ENCODE measurements around the gene ATP9B. TPM values are rescaled to one million over a fixed set of nuclear protein-coding genes. Genes with fewer than 3 reads are reported as not detected.

The ATP9B gene
- total RNA-seq, 1 donor, result 29.3 TPM

GRCh38 chr18:79030680-79031079, 38.5 kb upstream of the ATP9B start:
- TF ChIP-seq CTCF (IDR thresholded peaks at IDR 0.05; ENCODE audit: extremely low read depth, low read depth, low read length), result no peak
- Histone ChIP-seq H3K79me2 (ENCODE audit: insufficient read depth, low read length) (no peaks in the 10 kb centered on the region), H4K20me1 (ENCODE audit: insufficient read depth, low read length) (no peaks in the 10 kb centered on the region), H3K27ac (ENCODE audit: low read depth, low read length) (no peak overlapping the region), H3K9me3 (ENCODE audit: low read depth, low read length) (no peaks in the 10 kb centered on the region), H3K36me3 (ENCODE audit: insufficient read depth, low read length) (no peaks in the 10 kb centered on the region), H3K4me1 (ENCODE audit: insufficient read depth, low read length) (no peaks in the 10 kb centered on the region), H2AFZ (ENCODE audit: low read length) (no peak overlapping the region), H3K4me2 (ENCODE audit: insufficient read depth, low read length) (no peak overlapping the region), H3K27me3 (ENCODE audit: insufficient read depth, low read length) (no peaks in the 10 kb centered on the region), H3K4me3 (ENCODE audit: insufficient read depth, low read length) (no peak overlapping the region)
- DNase-seq (ENCODE audit: insufficient read length, low spot score, missing footprints), result no peak

GRCh38 chr18:79042276-79042675, 26.9 kb upstream of the ATP9B start:
- Histone ChIP-seq H3K27ac (ENCODE audit: low read depth, low read length) (no peak overlapping the region), H4K20me1 (ENCODE audit: insufficient read depth, low read length) (no peaks in the 10 kb centered on the region), H3K4me1 (ENCODE audit: insufficient read depth, low read length) (no peaks in the 10 kb centered on the region), H3K79me2 (ENCODE audit: insufficient read depth, low read length) (no peaks in the 10 kb centered on the region), H2AFZ (ENCODE audit: low read length) (no peak overlapping the region), H3K27me3 (ENCODE audit: insufficient read depth, low read length) (no peaks in the 10 kb centered on the region), H3K4me2 (ENCODE audit: insufficient read depth, low read length) (no peak overlapping the region), H3K36me3 (ENCODE audit: insufficient read depth, low read length) (no peaks in the 10 kb centered on the region), H3K9me3 (ENCODE audit: low read depth, low read length) (no peaks in the 10 kb centered on the region), H3K4me3 (ENCODE audit: insufficient read depth, low read length) (no peak overlapping the region)
- no peak for DNase-seq (ENCODE audit: insufficient read length, low spot score, missing footprints)
- no peak for TF ChIP-seq CTCF (IDR thresholded peaks at IDR 0.05; ENCODE audit: extremely low read depth, low read depth, low read length)

DNA sequence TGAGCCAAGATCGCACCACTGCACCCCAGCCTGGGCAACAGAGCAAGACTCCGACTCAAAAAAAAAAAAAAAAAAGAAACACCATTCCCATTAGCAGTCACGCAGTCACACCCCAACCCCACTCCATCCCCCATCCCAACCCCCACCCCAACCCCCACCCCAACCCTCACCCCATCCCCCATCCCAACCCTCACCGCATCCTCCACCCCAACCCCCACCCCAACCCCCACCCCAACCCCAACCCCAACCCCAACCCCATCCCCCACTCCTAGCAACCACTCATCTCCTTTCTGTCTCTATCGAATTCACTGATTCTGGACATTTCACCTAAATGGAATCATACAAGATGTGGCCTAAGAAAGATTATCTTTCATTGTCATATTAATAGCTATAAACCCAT, 25.9 kb upstream of the ATP9B start:
- Histone ChIP-seq H3K27ac (ENCODE audit: low read depth, low read length) (no peak overlapping the region), H3K27me3 (ENCODE audit: insufficient read depth, low read length) (no peaks in the 10 kb centered on the region), H3K4me1 (ENCODE audit: insufficient read depth, low read length) (no peaks in the 10 kb centered on the region), H3K9me3 (ENCODE audit: low read depth, low read length) (no peaks in the 10 kb centered on the region), H3K4me2 (ENCODE audit: insufficient read depth, low read length) (no peak overlapping the region), H3K79me2 (ENCODE audit: insufficient read depth, low read length) (no peaks in the 10 kb centered on the region), H2AFZ (ENCODE audit: low read length) (no peak overlapping the region), H3K36me3 (ENCODE audit: insufficient read depth, low read length) (no peaks in the 10 kb centered on the region), H3K4me3 (ENCODE audit: insufficient read depth, low read length) (no peak overlapping the region), H4K20me1 (ENCODE audit: insufficient read depth, low read length) (no peaks in the 10 kb centered on the region)
- DNase-seq (ENCODE audit: insufficient read length, low spot score, missing footprints), result no peak
- no peak for TF ChIP-seq CTCF (IDR thresholded peaks at IDR 0.05; ENCODE audit: extremely low read depth, low read depth, low read length)

GRCh38 chr18:79046522-79046921, 22.7 kb upstream of the ATP9B start:
- no peak overlapping the region for H2AFZ ChIP-seq (ENCODE audit: low read length)
- no peak for TF ChIP-seq CTCF (IDR thresholded peaks at IDR 0.05; ENCODE audit: extremely low read depth, low read depth, low read length)
- no peak for DNase-seq (ENCODE audit: insufficient read length, low spot score, missing footprints)
- no peaks in the 10 kb centered on the region for H3K79me2 ChIP-seq (ENCODE audit: insufficient read depth, low read length)
- no peaks in the 10 kb centered on the region for H3K36me3 ChIP-seq (ENCODE audit: insufficient read depth, low read length)
- H3K4me2 ChIP-seq (ENCODE audit: insufficient read depth, low read length), result no peak overlapping the region
- no peaks in the 10 kb centered on the region for H3K27me3 ChIP-seq (ENCODE audit: insufficient read depth, low read length)
- H3K4me1 ChIP-seq (ENCODE audit: insufficient read depth, low read length), result no peaks in the 10 kb centered on the region
- H3K9me3 ChIP-seq (ENCODE audit: low read depth, low read length), result no peaks in the 10 kb centered on the region
- H3K27ac ChIP-seq (ENCODE audit: low read depth, low read length), result no peak overlapping the region
- no peaks in the 10 kb centered on the region for H4K20me1 ChIP-seq (ENCODE audit: insufficient read depth, low read length)
- H3K4me3 ChIP-seq (ENCODE audit: insufficient read depth, low read length), result no peak overlapping the region

All from osteoblast (primary cell).